Thoracic aorta (tissue), 2 donors: ENCODE measurements around the gene PPP6R3. TPM values are rescaled to one million over a fixed set of nuclear protein-coding genes. Genes with fewer than 3 reads are reported as not detected.
"Not testable (repeated sequence)": the region's sequence is repeated elsewhere in the genome, so short reads cannot be mapped to it uniquely, and the experiment has no call there.

Source experiments
- ATAC-seq: fragments of 150-250 bp; one replicate; pipeline ENCODE4 v1.8.0; 2017; ENCODE audit warnings: low read depth; ENCODE audit not compliant: insufficient number of reproducible peaks, low FRiP score
- DNase-seq: peaks from one replicate; pipeline ENCODE4 v3.0.0-alpha.2; 2020; ENCODE audit warnings: low spot score
- H3K27ac ChIP-seq, 2 donors: fragments of 200-600 bp; sonication (generic); 1 replicate in 1 of 2; 2 replicates in 1 of 2; pipeline ENCODE4 v1.5.1; 2016; ENCODE audit warnings: mild to moderate bottlenecking in 2 of 2, moderate library complexity in 2 of 2
- H3K27me3 ChIP-seq: fragments of 200-600 bp; sonication (generic); replicated peaks from 2 replicates; pipeline ENCODE4 v1.6.0; 2016; ENCODE audit warnings: mild to moderate bottlenecking; ENCODE audit not compliant: insufficient read depth
- H3K36me3 ChIP-seq: fragments of 200-600 bp; sonication (generic); one replicate; pipeline ENCODE4 v1.5.1; 2016
- H3K4me1 ChIP-seq, 2 donors: fragments of 200-600 bp; sonication (generic); 1 replicate in 1 of 2; 2 replicates in 1 of 2; pipeline versions ENCODE4 v1.5.1 to v1.6.0; 2016; ENCODE audit warnings: low read depth in 2 of 2, mild to moderate bottlenecking in 1 of 2; ENCODE audit not compliant: control insufficient read depth in 1 of 2
- H3K4me3 ChIP-seq: fragments of 200-600 bp; sonication (generic); 2 replicates; pipeline ENCODE4 v1.5.1; 2016; ENCODE audit warnings: mild to moderate bottlenecking
- H3K9me3 ChIP-seq: fragments of 200-600 bp; sonication (generic); 2 replicates; pipeline ENCODE4 v1.5.1; 2016
- CTCF ChIP-seq: fragments of 200-600 bp; sonication (generic); IDR thresholded peaks from one replicate; pipeline ENCODE4 v1.5.1; 2019; ENCODE audit warnings: antibody characterized with exemption
- total RNA-seq, 2 donors: library from RNA; depleted of rRNA; stranded (reverse); fragments of >200 nt; gene quantifications; one replicate each; pipeline versions ENCODE4 v1.1.0 to v1.2.3, GENCODE V29; 2016

PPP6R3 gene
- total RNA-seq, 2 donors from 2014 or later = 75.4 to 166 TPM

GRCh38 chr11:68632802-68633201, 172.2 kb downstream of the PPP6R3 start:
- ATAC-seq = no peak
- TF ChIP-seq CTCF = no peak

GRCh38 chr11:68634606-68635005, 174.1 kb downstream of the PPP6R3 start:
- not testable (repeated sequence) for H3K36me3 ChIP-seq, H3K27ac ChIP-seq, H3K4me3 ChIP-seq, ATAC-seq, H3K9me3 ChIP-seq, H3K4me1 ChIP-seq, H3K27me3 ChIP-seq, DNase-seq

More at GRCh38 chr11:68632802-68633201, 172.2 kb downstream of the PPP6R3 start:
- no peaks in the 10 kb centered on the region for H3K27me3 ChIP-seq
- H3K27ac ChIP-seq = no peak overlapping the region
- DNase-seq = no peak
- no peaks in the 10 kb centered on the region for H3K9me3 ChIP-seq
- H3K36me3 ChIP-seq = no peaks in the 10 kb centered on the region
- H3K4me1 ChIP-seq = no peaks in the 10 kb centered on the region
- no peak overlapping the region for H3K4me3 ChIP-seq

- not testable (repeated sequence) for H3K27me3 ChIP-seq, ATAC-seq, H3K27ac ChIP-seq, DNase-seq, H3K9me3 ChIP-seq, H3K36me3 ChIP-seq, H3K4me3 ChIP-seq, H3K4me1 ChIP-seq
Measured at GRCh38 chr11:68635172-68635571, 174.6 kb downstream of the PPP6R3 start.

GRCh38 chr11:68635883-68636282, 175.3 kb downstream of the PPP6R3 start:
- not testable (repeated sequence) for H3K9me3 ChIP-seq, ATAC-seq, DNase-seq, H3K36me3 ChIP-seq, H3K27me3 ChIP-seq, H3K4me1 ChIP-seq, H3K4me3 ChIP-seq, H3K27ac ChIP-seq

GRCh38 chr11:68639322-68639721, 178.8 kb downstream of the PPP6R3 start:
- H3K27me3 ChIP-seq, H3K4me3 ChIP-seq, H3K27ac ChIP-seq, H3K4me1 ChIP-seq, H3K9me3 ChIP-seq, DNase-seq, H3K36me3 ChIP-seq, ATAC-seq: not testable (repeated sequence)

- DNase-seq = no peak
- Histone ChIP-seq H3K9me3 (peaks cover 9% of the 10 kb centered on the region), H3K27me3 (no peaks in the 10 kb centered on the region), H3K27ac (no peak overlapping the region), H3K4me3 (no peak overlapping the region), H3K36me3 (no peaks in the 10 kb centered on the region), H3K4me1 (no peaks in the 10 kb centered on the region)
- ATAC-seq = no peak
- TF ChIP-seq CTCF = no peak
Measured at GRCh38 chr11:68641880-68642279, 181.3 kb downstream of the PPP6R3 start.

- no peak for DNase-seq
- Histone ChIP-seq H3K27ac (no peak overlapping the region), H3K9me3 (peaks cover 15% of the 10 kb centered on the region), H3K4me1 (no peaks in the 10 kb centered on the region), H3K27me3 (no peaks in the 10 kb centered on the region), H3K36me3 (no peaks in the 10 kb centered on the region), H3K4me3 (no peak overlapping the region)
- no peak for ATAC-seq
- TF ChIP-seq CTCF = no peak
Measured at GRCh38 chr11:68643585-68643984, 183.0 kb downstream of the PPP6R3 start.
